Nephron (organoid): ENCODE data around the gene DIAPH3.
A peak's percentile ranks its signal among the peaks of the same experiment; 100 is the strongest.

Experiments used
- H3K27ac Mint-ChIP-seq, 3 experiments: 2 replicates each; pipeline ENCODE4 v1.8.0; 2020; ENCODE audit warnings: mixed read lengths in 3 of 3, mild to moderate bottlenecking in 2 of 3, moderate library complexity in 1 of 3
- H3K27me3 Mint-ChIP-seq: 2 replicates; pipeline ENCODE4 v1.8.0; 2021; ENCODE audit warnings: low read depth, mild to moderate bottlenecking, moderate library complexity, mixed read lengths
- H3K36me3 Mint-ChIP-seq: 2 replicates; pipeline ENCODE4 v1.8.0; 2020; ENCODE audit warnings: low read depth, mixed read lengths
- H3K4me1 Mint-ChIP-seq: 2 replicates; pipeline ENCODE4 v1.8.0; 2020; ENCODE audit warnings: mixed read lengths
- H3K4me3 Mint-ChIP-seq, 3 experiments: 2 replicates each; pipeline ENCODE4 v1.8.0; 2020; ENCODE audit warnings: mild to moderate bottlenecking in 3 of 3, mixed read lengths in 3 of 3, moderate library complexity in 2 of 3
- H3K9me3 Mint-ChIP-seq: 2 replicates; pipeline ENCODE4 v1.8.0; 2020; ENCODE audit warnings: mixed read lengths
- CTCF ChIP-seq, 3 experiments: fragments of 200-600 bp; sonication (generic); IDR thresholded peaks; one replicate each; pipeline ENCODE4 v1.5.0; 2021; ENCODE audit warnings: antibody characterized with exemption in 3 of 3; ENCODE audit not compliant: unreplicated experiment in 3 of 3

The DIAPH3 gene

GRCh38 chr13:59770451-59770850 lies 393.3 kb downstream of the DIAPH3 start:
- H3K9me3 Mint-ChIP-seq = no peaks in the 10 kb centered on the region
- no peaks in the 10 kb centered on the region for H3K36me3 Mint-ChIP-seq
- no peak overlapping the region for H3K4me3 Mint-ChIP-seq
- H3K27me3 Mint-ChIP-seq = no peaks in the 10 kb centered on the region
- TF ChIP-seq CTCF (IDR thresholded peaks at IDR 0.05; ENCODE audit: unreplicated experiment in 3 of 3) = no peak
- H3K27ac Mint-ChIP-seq = no peak overlapping the region
- peaks cover 37% of the 10 kb centered on the region for H3K4me1 Mint-ChIP-seq

GRCh38 chr13:59766236-59766635 lies 397.5 kb downstream of the DIAPH3 start:
- no peak for TF ChIP-seq CTCF (IDR thresholded peaks at IDR 0.05; ENCODE audit: unreplicated experiment in 3 of 3)
- H3K9me3 Mint-ChIP-seq = no peaks in the 10 kb centered on the region
- no peak overlapping the region for H3K4me3 Mint-ChIP-seq
- H3K27me3 Mint-ChIP-seq = no peaks in the 10 kb centered on the region
- H3K36me3 Mint-ChIP-seq = no peaks in the 10 kb centered on the region
- H3K4me1 Mint-ChIP-seq = peaks cover 16% of the 10 kb centered on the region
- no peak overlapping the region for H3K27ac Mint-ChIP-seq

GRCh38 chr13:59755632-59756290 lies 408.0 kb downstream of the DIAPH3 start:
- Mint-ChIP-seq H3K9me3 (no peaks in the 10 kb centered on the region), H3K36me3 (no peaks in the 10 kb centered on the region), H3K27me3 (no peaks in the 10 kb centered on the region), H3K27ac (no peak overlapping the region), H3K4me3 (no peak overlapping the region), H3K4me1 (peaks cover 10% of the 10 kb centered on the region)
- TF ChIP-seq CTCF (IDR thresholded peaks at IDR 0.05; ENCODE audit: unreplicated experiment in 3 of 3) = no peak

GRCh38 chr13:59754411-59754810 lies 409.3 kb downstream of the DIAPH3 start:
- no peak for TF ChIP-seq CTCF (IDR thresholded peaks at IDR 0.05; ENCODE audit: unreplicated experiment in 3 of 3)
- Mint-ChIP-seq H3K9me3 (no peaks in the 10 kb centered on the region), H3K27ac (peak overlapping the region in 1 of 3 experiments; percentile 6), H3K27me3 (no peaks in the 10 kb centered on the region), H3K4me1 (peaks cover 14% of the 10 kb centered on the region), H3K36me3 (no peaks in the 10 kb centered on the region), H3K4me3 (no peak overlapping the region)

GRCh38 chr13:59750860-59751259 lies 412.9 kb downstream of the DIAPH3 start:
- peak overlapping the region; percentile 41 to 85 (median 48) for H3K27ac Mint-ChIP-seq
- H3K9me3 Mint-ChIP-seq = no peaks in the 10 kb centered on the region
- no peaks in the 10 kb centered on the region for H3K36me3 Mint-ChIP-seq
- no peak for TF ChIP-seq CTCF (IDR thresholded peaks at IDR 0.05; ENCODE audit: unreplicated experiment in 3 of 3)
- peak overlapping the region; percentile 37 to 60 (median 43) for H3K4me3 Mint-ChIP-seq
- peaks cover 14% of the 10 kb centered on the region for H3K4me1 Mint-ChIP-seq
- no peaks in the 10 kb centered on the region for H3K27me3 Mint-ChIP-seq

GRCh38 chr13:59748046-59748445 lies 415.7 kb downstream of the DIAPH3 start:
- TF ChIP-seq CTCF (IDR thresholded peaks at IDR 0.05; ENCODE audit: unreplicated experiment in 3 of 3) = no peak
- Mint-ChIP-seq H3K4me1 (peaks cover 20% of the 10 kb centered on the region), H3K36me3 (no peaks in the 10 kb centered on the region), H3K27ac (peak overlapping the region in 1 of 3 experiments; percentile 29), H3K9me3 (no peaks in the 10 kb centered on the region), H3K27me3 (no peaks in the 10 kb centered on the region), H3K4me3 (no peak overlapping the region)
